ENCODE measurements around the gene PDLIM1. TPM values are rescaled to one million over a fixed set of nuclear protein-coding genes. Genes with fewer than 3 reads are reported as not detected.

Gene PDLIM1
- total and polyA plus RNA-seq, 9 of the 15 experiments (the other 6 are each of a cell fraction or from before 2014, with no cell fraction given): 19.8 to 164 (median 39.1) TPM

DNA sequence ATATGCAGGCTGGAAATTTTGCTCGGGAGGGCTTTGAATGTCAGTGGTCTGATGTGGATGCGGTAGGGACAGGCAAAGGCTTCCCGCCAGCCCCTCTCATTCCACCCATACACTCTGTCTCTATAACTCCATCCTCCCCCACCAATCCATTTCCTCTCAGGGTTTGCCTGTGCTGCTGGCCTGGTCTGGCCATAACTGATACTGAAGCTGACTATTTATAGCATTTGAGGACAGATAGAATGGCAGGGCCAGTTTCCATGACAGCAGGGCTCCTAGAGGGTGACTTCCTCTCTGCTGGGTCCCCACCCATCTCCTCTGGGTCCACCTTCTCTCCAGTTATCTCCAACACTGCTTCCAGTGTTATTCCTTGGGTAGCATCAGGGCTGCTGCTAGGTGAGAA, 6.6 kb upstream of the PDLIM1 start (continued):
- no peak for TF ChIP-seq MECOM (CRISPR knock-in tag; IDR thresholded peaks at IDR 0.05)
- TF ChIP-seq ZNF589 (CRISPR knock-in tag; IDR thresholded peaks at IDR 0.05; ENCODE audit: low read depth): no peak
- TF ChIP-seq NKRF (IDR thresholded peaks at IDR 0.05; ENCODE audit: borderline replicate concordance): no peak
- TF ChIP-seq NR2F6 (CRISPR knock-in tag; IDR thresholded peaks at IDR 0.05): no peak
- TF ChIP-seq HNRNPL (IDR thresholded peaks at IDR 0.05; ENCODE audit: low read depth, low read length): no peak
- TF ChIP-seq DPF2 (IDR thresholded peaks at IDR 0.05): peak; percentile 83
- TF ChIP-seq CBX8 (IDR thresholded peaks at IDR 0.05; ENCODE audit: borderline replicate concordance, extremely low read depth, low read depth, low read length, poor library complexity, severe bottlenecking): no peak
- TF ChIP-seq ZBTB49 (CRISPR knock-in tag; IDR thresholded peaks at IDR 0.05; ENCODE audit: borderline replicate concordance): no peak
- no peak for TF ChIP-seq CHD4 (IDR thresholded peaks at IDR 0.05; ENCODE audit: insufficient read depth, insufficient replicate concordance, low read depth, low read length, poor library complexity, severe bottlenecking)
- no peak for TF ChIP-seq ZNF766 (CRISPR knock-in tag; conservative IDR thresholded peaks at IDR 0.05)
- 0 out of 2 replicates have a peak, but pooled peaks have one; percentile 27 for TF ChIP-seq GABPA (tag; conservative IDR thresholded peaks at IDR 0.05; ENCODE audit: low read depth)
- no peak for TF ChIP-seq NFIX (CRISPR knock-in tag; IDR thresholded peaks at IDR 0.05; ENCODE audit: low read depth)
- no peak for TF ChIP-seq ZBTB7A (IDR thresholded peaks at IDR 0.05; ENCODE audit: borderline replicate concordance, control insufficient read depth, low read depth, low read length)
- TF ChIP-seq ZNF431 (CRISPR knock-in tag; IDR thresholded peaks at IDR 0.05): no peak
- no peak for TF ChIP-seq SAP30 (IDR thresholded peaks at IDR 0.05; ENCODE audit: borderline replicate concordance, insufficient read depth, low read depth, low read length, poor library complexity, severe bottlenecking)
- no peak for TF ChIP-seq GTF2A2 (tag; IDR thresholded peaks at IDR 0.05)
- TF ChIP-seq RAD21 (CRISPR knock-in tag; conservative IDR thresholded peaks at IDR 0.05 in 1 of 2, IDR thresholded peaks at IDR 0.05 in 1 of 2): no peak
- no peak for TF ChIP-seq ZNF57 (CRISPR knock-in tag; IDR thresholded peaks at IDR 0.05)
- no peak for TF ChIP-seq NEUROD1 (IDR thresholded peaks at IDR 0.05; ENCODE audit: borderline replicate concordance, low read depth, low read length, partially characterized antibody)
- no peak for TF ChIP-seq FOSL1 (tag; conservative IDR thresholded peaks at IDR 0.05)
- TF ChIP-seq POLR2G (IDR thresholded peaks at IDR 0.05; ENCODE audit: low read depth, low read length): 0 out of 2 replicates have a peak, but pooled peaks have one; percentile 37

Data from K562 (cell line).